ENCODE data around the gene USP53.
"Not testable (repeated sequence)": the region's sequence is repeated elsewhere in the genome, so short reads cannot be mapped to it uniquely, and the experiment has no call there.

USP53 gene

GRCh38 chr4:119264743-119265142, 52.2 kb downstream of the USP53 start:
- H3K4me3 ChIP-seq (ENCODE audit: low read length), result no peak overlapping the region
- no peak for DNase-seq (ENCODE audit: low read depth)
- TF ChIP-seq, protein P1, sequence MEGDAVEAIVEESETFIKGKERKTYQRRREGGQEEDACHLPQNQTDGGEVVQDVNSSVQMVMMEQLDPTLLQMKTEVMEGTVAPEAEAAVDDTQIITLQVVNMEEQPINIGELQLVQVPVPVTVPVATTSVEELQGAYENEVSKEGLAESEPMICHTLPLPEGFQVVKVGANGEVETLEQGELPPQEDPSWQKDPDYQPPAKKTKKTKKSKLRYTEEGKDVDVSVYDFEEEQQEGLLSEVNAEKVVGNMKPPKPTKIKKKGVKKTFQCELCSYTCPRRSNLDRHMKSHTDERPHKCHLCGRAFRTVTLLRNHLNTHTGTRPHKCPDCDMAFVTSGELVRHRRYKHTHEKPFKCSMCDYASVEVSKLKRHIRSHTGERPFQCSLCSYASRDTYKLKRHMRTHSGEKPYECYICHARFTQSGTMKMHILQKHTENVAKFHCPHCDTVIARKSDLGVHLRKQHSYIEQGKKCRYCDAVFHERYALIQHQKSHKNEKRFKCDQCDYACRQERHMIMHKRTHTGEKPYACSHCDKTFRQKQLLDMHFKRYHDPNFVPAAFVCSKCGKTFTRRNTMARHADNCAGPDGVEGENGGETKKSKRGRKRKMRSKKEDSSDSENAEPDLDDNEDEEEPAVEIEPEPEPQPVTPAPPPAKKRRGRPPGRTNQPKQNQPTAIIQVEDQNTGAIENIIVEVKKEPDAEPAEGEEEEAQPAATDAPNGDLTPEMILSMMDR (conservative IDR thresholded peaks at IDR 0.05; ENCODE audit: low read depth, low read length), result no peak

DNA sequence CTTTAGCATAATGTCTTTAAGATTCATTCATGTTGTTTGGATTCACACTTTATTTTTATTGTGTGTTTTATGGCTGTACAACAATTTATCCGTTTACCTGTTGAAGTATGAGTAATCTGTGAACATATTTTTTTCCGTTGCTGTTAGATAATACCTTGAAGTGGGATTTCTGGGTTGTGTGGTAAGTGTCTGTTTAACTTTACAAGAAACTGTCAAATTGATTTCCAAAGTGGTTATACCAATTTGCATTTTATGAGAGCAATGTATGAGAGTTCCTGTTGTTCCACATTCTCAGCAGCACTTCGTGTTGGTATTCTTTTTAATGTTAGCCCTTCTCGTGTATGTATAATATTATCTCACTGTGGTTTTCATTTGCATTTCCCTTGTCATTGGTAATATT, 53.6 kb downstream of the USP53 start:
- no peak for DNase-seq (ENCODE audit: low read depth)
- TF ChIP-seq, protein P1 (conservative IDR thresholded peaks at IDR 0.05; ENCODE audit: low read depth, low read length), result no peak
- no peak overlapping the region for H3K4me3 ChIP-seq (ENCODE audit: low read length)

GRCh38 chr4:119268466-119268865, 56.0 kb downstream of the USP53 start:
- no peak for DNase-seq (ENCODE audit: low read depth)
- TF ChIP-seq, protein P1 (conservative IDR thresholded peaks at IDR 0.05; ENCODE audit: low read depth, low read length), result no peak

DNA sequence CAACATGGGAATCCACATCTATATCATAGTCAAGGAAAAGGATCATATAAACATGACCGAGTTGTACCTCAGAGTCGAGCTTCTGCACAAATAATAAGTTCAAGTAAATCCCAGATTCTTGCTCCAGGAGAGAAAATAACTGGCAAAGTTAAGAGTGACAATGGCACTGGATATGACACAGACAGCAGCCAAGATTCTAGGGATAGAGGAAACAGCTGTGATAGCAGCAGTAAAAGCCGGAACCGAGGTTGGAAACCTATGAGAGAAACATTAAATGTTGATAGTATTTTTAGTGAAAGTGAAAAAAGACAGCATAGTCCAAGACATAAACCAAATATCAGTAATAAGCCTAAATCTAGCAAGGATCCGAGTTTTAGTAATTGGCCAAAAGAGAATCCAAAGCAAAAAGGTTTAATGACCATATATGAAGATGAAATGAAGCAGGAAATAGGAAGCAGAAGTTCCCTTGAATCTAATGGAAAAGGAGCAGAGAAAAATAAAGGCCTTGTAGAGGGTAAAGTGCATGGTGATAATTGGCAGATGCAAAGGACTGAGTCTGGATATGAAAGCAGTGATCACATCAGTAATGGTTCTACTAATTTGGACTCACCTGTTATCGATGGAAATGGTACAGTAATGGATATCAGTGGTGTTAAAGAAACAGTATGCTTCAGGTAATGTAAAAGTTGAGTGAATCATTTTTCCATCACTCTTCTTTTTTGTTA, 59.0 kb downstream of the USP53 start:
- no peak for DNase-seq (ENCODE audit: low read depth)
- no peak overlapping the region for H3K4me3 ChIP-seq (ENCODE audit: low read length)
- TF ChIP-seq, protein P1 (conservative IDR thresholded peaks at IDR 0.05; ENCODE audit: low read depth, low read length), result no peak

More at GRCh38 chr4:119268466-119268865, 56.0 kb downstream of the USP53 start:
- H3K4me3 ChIP-seq (ENCODE audit: low read length), result no peak overlapping the region

DNA sequence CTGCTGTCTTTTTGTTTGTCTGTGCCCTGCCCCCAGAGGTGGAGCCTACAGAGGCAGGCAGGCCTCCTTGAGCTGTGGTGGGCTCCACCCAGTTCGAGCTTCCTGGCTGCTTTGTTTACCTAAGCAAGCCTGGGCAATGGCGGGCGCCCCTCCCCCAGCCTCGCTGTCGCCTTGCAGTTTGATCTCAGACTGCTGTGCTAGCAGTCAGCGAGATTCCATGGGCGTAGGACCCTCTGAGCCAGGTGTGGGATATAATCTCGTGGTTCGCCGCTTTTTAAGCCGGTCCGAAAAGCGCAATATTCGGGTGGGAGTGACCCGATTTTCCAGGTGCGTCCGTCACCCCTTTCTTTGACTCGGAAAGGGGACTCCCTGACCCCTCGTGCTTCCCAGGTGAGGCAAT, 67.0 kb downstream of the USP53 start:
- not testable (repeated sequence) for DNase-seq (ENCODE audit: low read depth); H3K4me3 ChIP-seq (ENCODE audit: low read length)

GRCh38 chr4:119279945-119280344, 67.4 kb downstream of the USP53 start:
- DNase-seq (ENCODE audit: low read depth); H3K4me3 ChIP-seq (ENCODE audit: low read length): not testable (repeated sequence)

GRCh38 chr4:119281393-119281792, 68.9 kb downstream of the USP53 start:
- DNase-seq (ENCODE audit: low read depth), result no peak

More at GRCh38 chr4:119281393-119281792, 68.9 kb downstream of the USP53 start:
- TF ChIP-seq, protein P1 (conservative IDR thresholded peaks at IDR 0.05; ENCODE audit: low read depth, low read length), result no peak
- no peak overlapping the region for H3K4me3 ChIP-seq (ENCODE audit: low read length)
